Measurements from ENCODE around the gene TEX47.

TEX47 gene

DNA sequence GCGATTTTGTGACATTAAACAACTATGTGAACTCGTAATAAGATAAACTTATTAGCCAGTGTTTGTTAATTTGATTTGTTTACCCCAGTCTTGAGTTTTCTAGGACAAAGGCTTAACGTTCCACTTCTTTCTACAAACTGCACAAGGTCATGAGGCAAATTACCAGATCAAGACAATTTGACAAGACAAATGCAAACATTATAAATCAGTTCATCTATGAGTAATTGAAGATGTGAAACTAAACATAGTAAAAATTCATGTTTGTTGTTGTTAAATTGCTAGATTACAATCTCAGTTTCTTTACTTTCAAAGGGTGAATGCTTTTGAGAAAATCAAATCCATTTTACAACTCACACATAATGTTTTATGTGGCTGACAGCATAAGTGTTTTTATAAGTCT lies 49.4 kb downstream of the TEX47 start:
- TF ChIP-seq, protein P1, sequence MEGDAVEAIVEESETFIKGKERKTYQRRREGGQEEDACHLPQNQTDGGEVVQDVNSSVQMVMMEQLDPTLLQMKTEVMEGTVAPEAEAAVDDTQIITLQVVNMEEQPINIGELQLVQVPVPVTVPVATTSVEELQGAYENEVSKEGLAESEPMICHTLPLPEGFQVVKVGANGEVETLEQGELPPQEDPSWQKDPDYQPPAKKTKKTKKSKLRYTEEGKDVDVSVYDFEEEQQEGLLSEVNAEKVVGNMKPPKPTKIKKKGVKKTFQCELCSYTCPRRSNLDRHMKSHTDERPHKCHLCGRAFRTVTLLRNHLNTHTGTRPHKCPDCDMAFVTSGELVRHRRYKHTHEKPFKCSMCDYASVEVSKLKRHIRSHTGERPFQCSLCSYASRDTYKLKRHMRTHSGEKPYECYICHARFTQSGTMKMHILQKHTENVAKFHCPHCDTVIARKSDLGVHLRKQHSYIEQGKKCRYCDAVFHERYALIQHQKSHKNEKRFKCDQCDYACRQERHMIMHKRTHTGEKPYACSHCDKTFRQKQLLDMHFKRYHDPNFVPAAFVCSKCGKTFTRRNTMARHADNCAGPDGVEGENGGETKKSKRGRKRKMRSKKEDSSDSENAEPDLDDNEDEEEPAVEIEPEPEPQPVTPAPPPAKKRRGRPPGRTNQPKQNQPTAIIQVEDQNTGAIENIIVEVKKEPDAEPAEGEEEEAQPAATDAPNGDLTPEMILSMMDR (IDR thresholded peaks at IDR 0.05): no peak
- Histone ChIP-seq H3K9me3 (no peaks in the 10 kb centered on the region), H3K36me3 (no peaks in the 10 kb centered on the region), H3K27me3 (no peaks in the 10 kb centered on the region), H3K4me3 (no peak overlapping the region), H3K27ac (no peak overlapping the region), H3K4me1 (no peaks in the 10 kb centered on the region)
- no peak for DNase-seq
- intact Hi-C loops (cut with DNase I; ENCODE audit: low total_unique reads): no loop called here

Data from tibial artery (tissue), 4 donors.